ENCODE data around the gene OR8B4. TPM values are rescaled to one million over a fixed set of nuclear protein-coding genes. Genes with fewer than 3 reads are reported as not detected.
"Not testable (repeated sequence)": the region's sequence is repeated elsewhere in the genome, so short reads cannot be mapped to it uniquely, and the experiment has no call there.

OR8B4 gene
- total RNA-seq, 2 donors from 2014 or later: not detected

DNA sequence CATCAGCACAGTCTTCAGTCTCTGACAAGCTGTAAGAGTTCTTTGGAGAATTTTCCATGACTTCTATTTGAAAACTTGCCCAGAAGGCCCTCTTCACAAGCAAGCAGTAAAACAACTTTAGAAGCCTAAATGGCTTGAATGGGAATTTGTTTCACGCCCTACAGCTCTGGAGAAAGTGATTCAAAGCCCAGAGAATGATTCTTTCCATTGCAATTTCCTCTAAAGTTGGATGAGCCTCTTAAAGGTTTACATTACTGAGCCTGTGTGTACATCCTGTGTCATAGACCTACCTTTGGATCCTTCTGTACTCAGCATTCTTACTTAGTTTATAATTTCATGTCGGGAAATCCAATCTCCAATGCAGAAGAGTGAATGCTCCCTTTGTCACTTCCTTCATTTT lies 19.1 kb downstream of the OR8B4 start:
- no peak for DNase-seq (ENCODE audit: low spot score)
- Histone ChIP-seq H3K9me3 (no peaks in the 10 kb centered on the region), H3K36me3 (no peaks in the 10 kb centered on the region), H3K27ac (no peak overlapping the region), H3K4me3 (no peak overlapping the region), H3K4me1 (no peaks in the 10 kb centered on the region), H3K27me3 (no peaks in the 10 kb centered on the region)
- no peak for TF ChIP-seq CTCF (IDR thresholded peaks at IDR 0.05)

DNA sequence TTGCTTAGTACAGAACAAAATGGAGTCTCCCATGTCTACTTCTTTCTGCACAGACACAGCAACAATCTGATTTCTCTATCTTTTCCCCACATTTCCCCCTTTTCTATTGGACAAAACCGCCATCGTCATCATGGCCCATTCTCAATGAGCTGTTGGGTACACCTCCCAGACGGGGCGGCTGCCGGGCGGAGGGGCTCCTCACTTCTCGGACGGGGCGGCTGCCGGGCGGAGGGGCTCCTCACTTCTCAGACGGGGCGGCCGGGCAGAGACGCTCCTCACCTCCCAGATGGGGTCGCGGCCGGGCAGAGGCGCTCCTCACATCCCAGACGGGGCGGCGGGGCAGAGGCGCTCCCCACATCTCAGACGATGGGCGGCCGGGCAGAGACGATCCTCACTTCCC lies 21.5 kb downstream of the OR8B4 start:
- H3K4me1 ChIP-seq; H3K27me3 ChIP-seq; H3K9me3 ChIP-seq; H3K27ac ChIP-seq; H3K36me3 ChIP-seq; DNase-seq (ENCODE audit: low spot score); H3K4me3 ChIP-seq: not testable (repeated sequence)

DNA sequence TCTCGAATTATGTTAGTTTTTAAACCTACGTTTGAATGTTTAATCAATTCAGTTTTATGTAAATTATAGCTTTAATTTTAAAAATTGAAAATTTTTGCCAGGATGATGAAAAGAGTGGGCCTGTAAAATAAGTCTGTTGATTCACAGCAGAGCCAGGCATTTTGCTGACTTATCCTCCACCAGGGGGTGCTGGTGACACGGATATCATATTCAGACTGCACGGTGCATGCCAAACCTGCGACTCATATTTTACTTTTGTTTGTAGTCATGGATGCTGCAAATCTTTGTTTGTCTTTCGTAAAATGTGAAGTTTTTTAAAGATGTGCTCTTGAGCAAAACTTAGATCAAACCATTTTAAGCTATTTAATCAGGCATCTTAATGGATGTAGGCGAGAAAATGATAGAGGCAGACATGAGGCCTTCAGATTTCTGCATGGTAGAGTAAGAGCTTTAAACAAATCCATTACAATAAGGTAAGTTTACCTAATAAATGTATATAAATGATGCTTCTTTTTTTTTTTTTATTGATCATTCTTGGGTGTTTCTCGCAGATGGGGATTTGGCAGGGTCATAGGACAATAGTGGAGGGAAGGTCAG lies 22.2 kb downstream of the OR8B4 start:
- peak; percentile 41 to 75 for TF ChIP-seq CTCF (IDR thresholded peaks at IDR 0.05)
- Histone ChIP-seq H3K4me3 (no peak overlapping the region), H3K36me3 (no peaks in the 10 kb centered on the region), H3K27me3 (no peaks in the 10 kb centered on the region), H3K9me3 (no peaks in the 10 kb centered on the region), H3K4me1 (no peaks in the 10 kb centered on the region), H3K27ac (no peak overlapping the region)
- DNase-seq (ENCODE audit: low spot score): peak; percentile 68

DNA sequence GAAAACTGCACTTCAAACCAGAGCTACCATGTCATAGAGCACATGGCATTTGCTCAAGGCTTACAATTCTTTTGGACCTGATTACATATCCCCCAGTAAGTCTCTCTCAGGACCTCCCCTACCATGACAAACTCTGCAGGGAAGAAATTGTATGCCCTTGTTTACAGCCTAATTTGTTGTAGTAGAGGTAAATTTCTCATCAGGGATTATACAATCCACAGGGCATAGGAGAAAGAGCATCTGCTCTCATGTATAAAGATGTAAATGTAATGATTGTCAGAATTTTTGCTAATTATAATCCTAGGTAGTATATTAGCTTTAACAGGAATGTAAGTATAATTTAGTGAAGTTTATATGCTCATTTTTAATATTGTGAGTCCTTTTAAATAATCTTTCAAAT lies 25.7 kb downstream of the OR8B4 start, which contains the start of gene OR8B3:
TSS of gene OR8B3 (minus strand) at position 101 of the 400 bp plus-strand sequence. CDS start 1,673 bp downstream, outside the sequence.
- no peak for DNase-seq (ENCODE audit: low spot score)
- no peak for TF ChIP-seq CTCF (IDR thresholded peaks at IDR 0.05)
- H3K4me3 ChIP-seq: no peak within 1 kb of the TSS
- H3K27me3 ChIP-seq: no peaks in the 10 kb centered on the region
- no peaks in the 10 kb centered on the region for H3K9me3 ChIP-seq
- no peaks in the 10 kb centered on the region for H3K4me1 ChIP-seq
- H3K27ac ChIP-seq: no peak within 1 kb of the TSS
- H3K36me3 ChIP-seq: no peaks in the 10 kb centered on the region

- H3K9me3 ChIP-seq; H3K4me3 ChIP-seq; H3K4me1 ChIP-seq; H3K27me3 ChIP-seq; DNase-seq (ENCODE audit: low spot score); H3K36me3 ChIP-seq; H3K27ac ChIP-seq: not testable (repeated sequence)
Measured at GRCh38 chr11:124396847-124397246, 27.8 kb downstream of the OR8B4 start.

DNA sequence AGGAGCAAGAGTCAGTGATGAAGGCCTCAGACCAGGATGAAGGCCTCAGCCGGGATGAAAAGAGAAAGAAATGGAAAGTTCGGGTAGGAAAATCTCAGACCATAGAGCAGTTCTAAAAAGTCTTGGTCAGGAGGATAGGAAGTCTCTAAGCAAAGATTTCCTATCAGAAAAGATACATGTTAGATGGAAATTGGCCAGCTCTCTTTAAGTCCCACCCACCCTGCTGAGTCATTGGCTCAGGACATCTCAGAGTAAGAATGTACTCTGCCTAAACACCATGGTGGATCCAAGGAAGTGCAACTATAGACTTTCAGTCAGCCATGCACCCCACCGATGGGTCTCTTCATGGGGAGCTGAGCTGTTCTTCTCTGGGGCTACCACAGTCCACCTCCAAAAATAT lies 30.3 kb downstream of the OR8B4 start:
- Histone ChIP-seq H3K9me3 (no peaks in the 10 kb centered on the region), H3K36me3 (no peaks in the 10 kb centered on the region), H3K4me1 (no peaks in the 10 kb centered on the region), H3K4me3 (no peak overlapping the region), H3K27me3 (no peaks in the 10 kb centered on the region), H3K27ac (no peak overlapping the region)
- no peak for DNase-seq (ENCODE audit: low spot score)
- no peak for TF ChIP-seq CTCF (IDR thresholded peaks at IDR 0.05)

DNA sequence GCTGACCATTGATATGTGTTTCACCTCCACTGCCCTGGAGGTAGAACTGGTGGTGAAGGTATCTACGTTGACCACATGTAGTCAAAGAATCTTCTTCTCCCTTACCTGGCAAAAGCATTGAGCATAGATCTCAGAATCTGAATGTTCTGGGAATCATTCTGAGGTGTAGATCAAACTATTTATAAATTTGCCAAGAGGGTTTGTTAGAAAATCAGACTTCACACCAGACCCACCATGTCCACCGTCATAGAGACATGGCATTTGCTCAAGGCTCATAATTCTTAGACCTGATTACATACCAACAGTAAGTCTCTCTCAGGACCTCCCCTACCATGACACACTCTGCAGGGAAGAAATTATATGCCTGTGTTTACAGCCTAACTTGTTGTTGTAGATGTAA lies 40.3 kb downstream of the OR8B4 start, which contains the start of gene OR8B2:
TSS of gene OR8B2 (minus strand) at position 101 of the 400 bp plus-strand sequence. CDS start 1,156 bp downstream, outside the sequence.
- Histone ChIP-seq H3K9me3 (no peaks in the 10 kb centered on the region), H3K27me3 (no peaks in the 10 kb centered on the region), H3K36me3 (no peaks in the 10 kb centered on the region), H3K27ac (no peak within 1 kb of the TSS), H3K4me1 (no peaks in the 10 kb centered on the region), H3K4me3 (no peak within 1 kb of the TSS)
- DNase-seq (ENCODE audit: low spot score): no peak
- TF ChIP-seq CTCF (IDR thresholded peaks at IDR 0.05): no peak

GRCh38 chr11:124382857-124383256 lies 41.8 kb downstream of the OR8B4 start:
- not testable (repeated sequence) for H3K27ac ChIP-seq; H3K4me3 ChIP-seq; H3K36me3 ChIP-seq; DNase-seq (ENCODE audit: low spot score); H3K9me3 ChIP-seq; H3K4me1 ChIP-seq; H3K27me3 ChIP-seq
